Panc1 (cell line): ENCODE data around the gene CEMIP. TPM values are rescaled to one million over a fixed set of nuclear protein-coding genes. Genes with fewer than 3 reads are reported as not detected.
"Not testable (repeated sequence)": the region's sequence is repeated elsewhere in the genome, so short reads cannot be mapped to it uniquely, and the experiment has no call there.

Source experiments
- ATAC-seq: fragments of 200-7000 bp; cut with Tn5 transposase; 2 replicates; pipeline ENCODE4 v1.9.1; 2020; ENCODE audit warnings: mild to moderate bottlenecking, moderate library complexity
- BruUV-seq: library from RNA; stranded (reverse); fragments of 400-500 nt; replicated peaks from 2 replicates; lab custom pipeline; 2021; lab: Mats Ljungman, UMichigan
- CTCF ChIA-PET: fragments of 300-600 bp; sonication (Branson Sonifier 250); formaldehyde crosslinking; loops from one replicate; lab custom pipeline; 2022; ENCODE audit warnings: antibody characterized with exemption; lab: Charles Lee
- POLR2A ChIA-PET: fragments of 300-600 bp; sonication (Branson Sonifier 250); formaldehyde crosslinking; loops from one replicate; lab custom pipeline; 2022; ENCODE audit warnings: antibody characterized with exemption; lab: Charles Lee
- DNase-seq: peaks from one replicate; pipeline ENCODE4 v3.0.0-alpha.2; 2010; ENCODE audit warnings: low read depth, low spot score
- H3K27ac ChIP-seq: 2 replicates; pipeline ENCODE4 v1.5.1; 2011; ENCODE audit warnings: mild to moderate bottlenecking, low read length, inconsistent platforms
- H3K27me3 ChIP-seq: fragments of 200-500 bp; sonication (Bioruptor generic); 2 replicates; pipeline ENCODE4 v1.6.0; 2014; ENCODE audit warnings: low read length, inconsistent platforms; ENCODE audit not compliant: control insufficient read depth, insufficient read depth
- H3K36me3 ChIP-seq: fragments of 200-500 bp; sonication (Bioruptor generic); 2 replicates; pipeline ENCODE4 v1.5.1; 2014; ENCODE audit warnings: inconsistent platforms, mild to moderate bottlenecking, low read length, moderate library complexity; ENCODE audit not compliant: control insufficient read depth, insufficient read depth
- H3K4me1 ChIP-seq: 2 replicates; pipeline ENCODE4 v1.5.1; 2011; ENCODE audit warnings: inconsistent platforms, mild to moderate bottlenecking, low read length, moderate library complexity; ENCODE audit not compliant: control insufficient read depth, insufficient read depth
- H3K4me3 ChIP-seq, 2 experiments: 2 replicates each; pipeline ENCODE4 v1.5.1; 2011 to 2012; ENCODE audit warnings: low read depth in 2 of 2, low read length in 2 of 2, mild to moderate bottlenecking in 2 of 2, inconsistent platforms in 1 of 2, moderate library complexity in 1 of 2
- H3K9me3 ChIP-seq: fragments of 200-500 bp; sonication (Bioruptor generic); 2 replicates; pipeline ENCODE4 v1.5.1; 2014; ENCODE audit warnings: low read depth, mild to moderate bottlenecking, inconsistent platforms, low read length, moderate library complexity; ENCODE audit not compliant: control insufficient read depth, insufficient read depth
- POLR2AphosphoS5 ChIP-seq: IDR thresholded peaks from 2 replicates; pipeline ENCODE4 v1.6.1; 2012; ENCODE audit warnings: mild to moderate bottlenecking, low read depth, low read length, moderate library complexity
- SIN3A ChIP-seq: IDR thresholded peaks from 2 replicates; pipeline ENCODE4 v1.6.1; 2012; ENCODE audit warnings: low read depth, mild to moderate bottlenecking, low read length, moderate library complexity, borderline replicate concordance; ENCODE audit not compliant: insufficient read depth
- TCF7L2 ChIP-seq: IDR thresholded peaks from 2 replicates; pipeline ENCODE4 v1.6.1; 2011; ENCODE audit warnings: mild to moderate bottlenecking, low read depth, low read length, inconsistent platforms
- in situ Hi-C: cut with HindIII; loops from 2 replicates; pipeline ENCODE4 v1.10.0; 2016; ENCODE audit warnings: low sequenced_read_pairs, low pct_unique_long_range_greater_than_20kb
- intact Hi-C: fragments of 100-400 bp; cut with micrococcal nuclease; formaldehyde crosslinking; loops from one replicate; pipeline ENCODE4 v1.10.0; 2022; ENCODE audit not compliant: unreplicated experiment
- total RNA-seq: library from RNA; stranded (reverse); gene quantifications from one replicate; pipeline ENCODE4 v1.2.1, GENCODE V29; 2021; ENCODE audit not compliant: unreplicated experiment
- TF ChIP-seq, protein P1 (sequence below): fragments of 450-650 bp; IDR thresholded peaks from 2 replicates; pipeline ENCODE4 v1.5.1; 2017; ENCODE audit warnings: mild to moderate bottlenecking
- TF ChIP-seq, protein P2 (sequence below), 2 experiments: IDR thresholded peaks; 2 replicates each; pipeline ENCODE4 v1.6.1; 2011 to 2012; ENCODE audit warnings: low read depth in 2 of 2, control low read depth in 1 of 2, low read length in 1 of 2, mild to moderate bottlenecking in 1 of 2, moderate library complexity in 1 of 2; ENCODE audit not compliant: insufficient read depth in 1 of 2

CEMIP gene
- total RNA-seq, 1 experiment from 2014 or later, result 0.46 TPM

DNA sequence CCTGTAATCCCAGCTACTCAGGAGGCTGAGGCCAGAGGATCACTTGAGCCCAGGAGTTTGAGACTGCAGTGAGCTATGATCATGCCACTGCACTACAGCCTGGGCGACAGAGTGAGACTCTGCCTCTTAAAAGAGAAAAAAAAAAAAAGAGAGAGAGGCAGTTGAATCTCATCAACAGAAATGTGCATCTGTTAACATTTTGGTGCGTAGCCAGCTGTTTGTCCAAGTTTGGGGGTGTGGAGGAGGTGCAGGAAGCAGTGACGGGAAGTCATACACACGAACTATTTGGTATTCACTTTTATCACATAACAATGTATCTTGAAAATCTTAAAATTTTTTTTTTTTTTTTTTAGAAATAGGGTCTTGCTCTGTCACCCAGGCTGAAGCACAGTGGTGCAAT lies 18.2 kb upstream of the CEMIP start:
- Histone ChIP-seq H3K27me3 (no peaks in the 10 kb centered on the region), H3K4me3 (no peak overlapping the region), H3K9me3 (no peaks in the 10 kb centered on the region), H3K27ac (no peak overlapping the region), H3K36me3 (no peaks in the 10 kb centered on the region), H3K4me1 (no peaks in the 10 kb centered on the region)
- TF ChIP-seq, protein P1, sequence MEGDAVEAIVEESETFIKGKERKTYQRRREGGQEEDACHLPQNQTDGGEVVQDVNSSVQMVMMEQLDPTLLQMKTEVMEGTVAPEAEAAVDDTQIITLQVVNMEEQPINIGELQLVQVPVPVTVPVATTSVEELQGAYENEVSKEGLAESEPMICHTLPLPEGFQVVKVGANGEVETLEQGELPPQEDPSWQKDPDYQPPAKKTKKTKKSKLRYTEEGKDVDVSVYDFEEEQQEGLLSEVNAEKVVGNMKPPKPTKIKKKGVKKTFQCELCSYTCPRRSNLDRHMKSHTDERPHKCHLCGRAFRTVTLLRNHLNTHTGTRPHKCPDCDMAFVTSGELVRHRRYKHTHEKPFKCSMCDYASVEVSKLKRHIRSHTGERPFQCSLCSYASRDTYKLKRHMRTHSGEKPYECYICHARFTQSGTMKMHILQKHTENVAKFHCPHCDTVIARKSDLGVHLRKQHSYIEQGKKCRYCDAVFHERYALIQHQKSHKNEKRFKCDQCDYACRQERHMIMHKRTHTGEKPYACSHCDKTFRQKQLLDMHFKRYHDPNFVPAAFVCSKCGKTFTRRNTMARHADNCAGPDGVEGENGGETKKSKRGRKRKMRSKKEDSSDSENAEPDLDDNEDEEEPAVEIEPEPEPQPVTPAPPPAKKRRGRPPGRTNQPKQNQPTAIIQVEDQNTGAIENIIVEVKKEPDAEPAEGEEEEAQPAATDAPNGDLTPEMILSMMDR, result no peak
- TF ChIP-seq, protein P2, sequence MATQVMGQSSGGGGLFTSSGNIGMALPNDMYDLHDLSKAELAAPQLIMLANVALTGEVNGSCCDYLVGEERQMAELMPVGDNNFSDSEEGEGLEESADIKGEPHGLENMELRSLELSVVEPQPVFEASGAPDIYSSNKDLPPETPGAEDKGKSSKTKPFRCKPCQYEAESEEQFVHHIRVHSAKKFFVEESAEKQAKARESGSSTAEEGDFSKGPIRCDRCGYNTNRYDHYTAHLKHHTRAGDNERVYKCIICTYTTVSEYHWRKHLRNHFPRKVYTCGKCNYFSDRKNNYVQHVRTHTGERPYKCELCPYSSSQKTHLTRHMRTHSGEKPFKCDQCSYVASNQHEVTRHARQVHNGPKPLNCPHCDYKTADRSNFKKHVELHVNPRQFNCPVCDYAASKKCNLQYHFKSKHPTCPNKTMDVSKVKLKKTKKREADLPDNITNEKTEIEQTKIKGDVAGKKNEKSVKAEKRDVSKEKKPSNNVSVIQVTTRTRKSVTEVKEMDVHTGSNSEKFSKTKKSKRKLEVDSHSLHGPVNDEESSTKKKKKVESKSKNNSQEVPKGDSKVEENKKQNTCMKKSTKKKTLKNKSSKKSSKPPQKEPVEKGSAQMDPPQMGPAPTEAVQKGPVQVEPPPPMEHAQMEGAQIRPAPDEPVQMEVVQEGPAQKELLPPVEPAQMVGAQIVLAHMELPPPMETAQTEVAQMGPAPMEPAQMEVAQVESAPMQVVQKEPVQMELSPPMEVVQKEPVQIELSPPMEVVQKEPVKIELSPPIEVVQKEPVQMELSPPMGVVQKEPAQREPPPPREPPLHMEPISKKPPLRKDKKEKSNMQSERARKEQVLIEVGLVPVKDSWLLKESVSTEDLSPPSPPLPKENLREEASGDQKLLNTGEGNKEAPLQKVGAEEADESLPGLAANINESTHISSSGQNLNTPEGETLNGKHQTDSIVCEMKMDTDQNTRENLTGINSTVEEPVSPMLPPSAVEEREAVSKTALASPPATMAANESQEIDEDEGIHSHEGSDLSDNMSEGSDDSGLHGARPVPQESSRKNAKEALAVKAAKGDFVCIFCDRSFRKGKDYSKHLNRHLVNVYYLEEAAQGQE (IDR thresholded peaks at IDR 0.05; ENCODE audit: insufficient read depth in 1 of 2, low read depth in 2 of 2, low read length in 1 of 2), result no peak
- TF ChIP-seq TCF7L2, result no peak
- TF ChIP-seq SIN3A, result no peak
- TF ChIP-seq POLR2AphosphoS5, result no peak
- ATAC-seq (no peak), DNase-seq (no peak)
- ChIA-PET CTCF (interaction anchor here (0.6 to 0.7 kb wide), 3 partner anchors 12 to 64 kb away, joined by 4 to 8 read pairs (median 7); no protein-coding TSS in a partner anchor), POLR2A (interaction anchor here (0.6 kb wide), 1 partner anchor 1197 kb away, joined by 5 read pairs; no protein-coding TSS in a partner anchor)
- in situ Hi-C loops (no loop called here), intact Hi-C loops (no loop called here)
- BruUV-seq, result no TSS peak

DNA sequence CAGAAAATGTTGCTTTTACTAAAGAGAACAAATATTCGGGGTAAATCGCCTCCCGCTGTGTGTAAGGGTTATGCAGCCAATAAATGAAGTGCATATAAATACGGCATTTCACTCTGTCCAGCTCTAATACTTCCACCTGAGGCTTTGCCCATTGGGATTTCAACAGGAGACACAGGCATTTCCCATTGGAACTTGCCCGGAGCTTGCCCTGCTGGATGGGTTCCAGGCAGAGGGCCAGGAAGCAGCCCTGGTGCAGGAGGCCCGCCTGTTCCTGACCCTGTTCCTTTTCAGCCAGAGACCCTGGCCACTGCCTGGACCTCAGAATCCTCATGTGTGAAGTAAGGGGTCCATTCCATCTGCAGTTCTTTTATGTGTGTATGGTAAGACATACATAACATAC lies 17.4 kb upstream of the CEMIP start:
- in situ Hi-C loops, result no loop called here
- H3K9me3 ChIP-seq, result no peaks in the 10 kb centered on the region
- no peak overlapping the region for H3K27ac ChIP-seq
- ChIA-PET POLR2A (no interaction called here), CTCF (no interaction called here)
- H3K4me1 ChIP-seq, result no peaks in the 10 kb centered on the region
- DNase-seq (no peak), ATAC-seq (no peak)
- H3K27me3 ChIP-seq, result no peaks in the 10 kb centered on the region
- H3K36me3 ChIP-seq, result no peaks in the 10 kb centered on the region
- intact Hi-C loops, result no loop called here
- BruUV-seq, result no TSS peak
- TF ChIP-seq, protein P1, result no peak
- TF ChIP-seq POLR2AphosphoS5 (no peak), SIN3A (no peak), TCF7L2 (no peak)
- TF ChIP-seq, protein P2 (IDR thresholded peaks at IDR 0.05; ENCODE audit: insufficient read depth in 1 of 2, low read depth in 2 of 2, low read length in 1 of 2), result no peak
- no peak overlapping the region for H3K4me3 ChIP-seq

DNA sequence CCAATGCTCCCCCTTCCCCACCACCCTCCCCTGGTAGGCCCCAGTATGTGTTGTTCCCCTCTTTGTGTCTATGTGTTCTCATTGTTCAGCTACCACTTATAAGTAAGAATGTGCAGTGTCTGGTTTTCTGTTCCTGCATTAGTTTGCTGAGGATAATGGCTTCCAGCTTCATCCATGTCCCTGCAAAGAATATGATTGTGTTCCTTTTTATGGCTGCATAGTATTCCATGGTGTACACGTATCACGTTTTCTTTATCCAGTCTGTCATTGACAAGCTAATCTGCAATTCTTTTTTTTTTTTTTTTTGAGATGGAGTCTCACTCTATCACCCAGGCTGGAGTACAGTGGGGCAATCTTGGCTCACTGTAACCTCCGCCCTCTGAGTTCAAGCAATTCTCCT lies 15.9 kb upstream of the CEMIP start:
- intact Hi-C loops, ATAC-seq, BruUV-seq, in situ Hi-C loops, H3K4me3 ChIP-seq, POLR2A ChIA-PET, H3K27me3 ChIP-seq, H3K4me1 ChIP-seq, H3K36me3 ChIP-seq, H3K9me3 ChIP-seq, DNase-seq, H3K27ac ChIP-seq: not testable (repeated sequence)
- CTCF ChIA-PET, result interaction anchor here (0.9 to 1.6 kb wide), 2 partner anchors 13 to 307 kb away, joined by 5 to 7 read pairs; no protein-coding TSS in a partner anchor
